ENCODE data around the gene EIF4B. TPM values are rescaled to one million over a fixed set of nuclear protein-coding genes. Genes with fewer than 3 reads are reported as not detected.
A peak's percentile ranks its signal among the peaks of the same experiment; 100 is the strongest.
"Not testable (repeated sequence)": the region's sequence is repeated elsewhere in the genome, so short reads cannot be mapped to it uniquely, and the experiment has no call there.

Gene EIF4B
- polyA plus RNA-seq, 5 donors, result 400 to 558 (median 539) TPM

GRCh38 chr12:52990206-52990605 lies 16.1 kb upstream of the EIF4B start:
- no peak for DNase-seq

- not testable (repeated sequence) for DNase-seq
Measured at GRCh38 chr12:52992240-52992639, 14.0 kb upstream of the EIF4B start.

- DNase-seq, result no peak
Measured at GRCh38 chr12:52992699-52993557, 13.3 kb upstream of the EIF4B start.

- no peak for DNase-seq
Measured at GRCh38 chr12:52993558-52993869, 12.7 kb upstream of the EIF4B start.

- DNase-seq, result no peak
Measured at GRCh38 chr12:53004178-53004577, 2.1 kb upstream of the EIF4B start.

GRCh38 chr12:53004582-53004981 lies 1.7 kb upstream of the EIF4B start:
- no peak for DNase-seq

- no peak for DNase-seq
Measured at GRCh38 chr12:53005215-53005985, 856 bp upstream of the EIF4B start.

GRCh38 chr12:53006810-53007309 lies 604 bp downstream of the EIF4B start:
- peak; percentile 63 to 66 for DNase-seq

- no peak for DNase-seq
Measured at GRCh38 chr12:53007343-53007742, 1.1 kb downstream of the EIF4B start.

- DNase-seq, result not testable (repeated sequence)
Measured at GRCh38 chr12:53008760-53009159, 2.5 kb downstream of the EIF4B start.

GRCh38 chr12:53010955-53011354 lies 4.7 kb downstream of the EIF4B start:
- no peak for DNase-seq

GRCh38 chr12:53011889-53012288 lies 5.6 kb downstream of the EIF4B start:
- DNase-seq, result no peak

- no peak for DNase-seq
Measured at GRCh38 chr12:53012928-53013327, 6.7 kb downstream of the EIF4B start.

- DNase-seq, result no peak
Measured at GRCh38 chr12:53014709-53015108, 8.5 kb downstream of the EIF4B start.

GRCh38 chr12:53025250-53025649 lies 19.0 kb downstream of the EIF4B start:
- DNase-seq, result no peak

- DNase-seq, result not testable (repeated sequence)
Measured at GRCh38 chr12:53027014-53027413, 20.8 kb downstream of the EIF4B start.

- no peak for DNase-seq
Measured at GRCh38 chr12:53031616-53032015, 25.4 kb downstream of the EIF4B start.

GRCh38 chr12:53033832-53034231 lies 27.6 kb downstream of the EIF4B start:
- not testable (repeated sequence) for DNase-seq

- DNase-seq, result no peak
Measured at GRCh38 chr12:53034459-53034858, 28.2 kb downstream of the EIF4B start.

GRCh38 chr12:53036802-53037201 lies 30.5 kb downstream of the EIF4B start:
- DNase-seq, result no peak

- DNase-seq, result no peak
Measured at GRCh38 chr12:53039851-53040250, 33.6 kb downstream of the EIF4B start.

- no peak for DNase-seq
Measured at GRCh38 chr12:53042607-53043454, 36.6 kb downstream of the EIF4B start.

All from right lung (tissue), 5 donors.